GOT3 (cell line): ENCODE measurements around the gene ATP9A.
"Not testable (repeated sequence)": the region's sequence is repeated elsewhere in the genome, so short reads cannot be mapped to it uniquely, and the experiment has no call there.

ENCODE experiments used
- DNase-seq: peaks from one replicate; lab custom pipeline; 2025; ENCODE audit warnings: mixed read lengths; lab: John Stamatoyannopoulos, UW

The ATP9A gene

GRCh38 chr20:51767867-51768758, at the start of gene ATP9A:
Gene ATP9A (minus strand): TSS chr20:51768390. CDS start chr20:51768369, 21 bp downstream.
- no peak for DNase-seq

- not testable (repeated sequence) for DNase-seq
Observed at GRCh38 chr20:51816856-51817255, 48.7 kb upstream of the ATP9A start.

- DNase-seq: no peak
Observed at GRCh38 chr20:51815383-51816076, 47.3 kb upstream of the ATP9A start.

GRCh38 chr20:51812861-51813260, 44.7 kb upstream of the ATP9A start:
- no peak for DNase-seq

GRCh38 chr20:51811514-51812128, 43.4 kb upstream of the ATP9A start:
- DNase-seq: no peak

GRCh38 chr20:51811042-51811355, 42.8 kb upstream of the ATP9A start:
- no peak for DNase-seq

- DNase-seq: no peak
Observed at GRCh38 chr20:51810155-51811041, 42.2 kb upstream of the ATP9A start.

- no peak for DNase-seq
Observed at GRCh38 chr20:51807720-51808250, 39.6 kb upstream of the ATP9A start.

GRCh38 chr20:51804754-51805153, 36.6 kb upstream of the ATP9A start:
- no peak for DNase-seq

GRCh38 chr20:51803148-51803854, 35.1 kb upstream of the ATP9A start:
- DNase-seq: no peak

- no peak for DNase-seq
Observed at GRCh38 chr20:51802170-51802751, 34.1 kb upstream of the ATP9A start, which contains the start of gene SALL4. Gene SALL4 (minus strand): TSS chr20:51802521. CDS start chr20:51802408, 113 bp downstream.

- no peak for DNase-seq
Observed at GRCh38 chr20:51801823-51802123, 33.6 kb upstream of the ATP9A start.

- no peak for DNase-seq
Observed at GRCh38 chr20:51801122-51801822, 33.1 kb upstream of the ATP9A start.

- DNase-seq: no peak
Observed at GRCh38 chr20:51800872-51801121, 32.6 kb upstream of the ATP9A start.

- DNase-seq: no peak
Observed at GRCh38 chr20:51800060-51800871, 32.1 kb upstream of the ATP9A start.

GRCh38 chr20:51799401-51799860, 31.2 kb upstream of the ATP9A start:
- DNase-seq: no peak

GRCh38 chr20:51797357-51798025, 29.3 kb upstream of the ATP9A start:
- DNase-seq: no peak

GRCh38 chr20:51796340-51796739, 28.1 kb upstream of the ATP9A start:
- no peak for DNase-seq

GRCh38 chr20:51792960-51793359, 24.8 kb upstream of the ATP9A start:
- DNase-seq: no peak
